GM12891 (cell line): ENCODE results near the gene LRRFIP2. TPM values are rescaled to one million over a fixed set of nuclear protein-coding genes. Genes with fewer than 3 reads are reported as not detected.
"Not testable (repeated sequence)": the region's sequence is repeated elsewhere in the genome, so short reads cannot be mapped to it uniquely, and the experiment has no call there.

Source experiments
- DNase-seq: peaks from one replicate; pipeline ENCODE4 v3.0.0; 2011; ENCODE audit warnings: low spot score; ENCODE audit not compliant: insufficient read length
- FAIRE-seq: peaks from 2 replicates; lab custom pipeline; 2011; peaks lifted over from hg19 to GRCh38; lab: Jason Lieb, UNC
- PAX5 ChIP-seq: IDR thresholded peaks from 2 replicates; pipeline ENCODE4 v1.6.1; 2011; ENCODE audit warnings: low read length, moderate library complexity, mild to moderate bottlenecking; ENCODE audit not compliant: insufficient read depth, severe bottlenecking
- POLR2A ChIP-seq: IDR thresholded peaks from 2 replicates; pipeline ENCODE4 v1.6.1; 2011; ENCODE audit warnings: low read depth, low read length, control low read depth
- POLR2AphosphoS5 ChIP-seq: IDR thresholded peaks from 2 replicates; pipeline ENCODE4 v1.6.1; 2011; ENCODE audit warnings: low read depth, low read length, control low read depth
- POU2F2 ChIP-seq: IDR thresholded peaks from 2 replicates; pipeline ENCODE4 v1.6.1; 2011; ENCODE audit warnings: low read depth, mild to moderate bottlenecking, control low read depth, low read length, moderate library complexity
- SPI1 ChIP-seq: IDR thresholded peaks from 2 replicates; pipeline ENCODE4 v1.6.1; 2011; ENCODE audit warnings: low read depth, low read length, control low read depth
- TAF1 ChIP-seq: IDR thresholded peaks from 2 replicates; pipeline ENCODE4 v1.6.1; 2011; ENCODE audit warnings: low read depth, low read length, control low read depth
- polyA plus RNA-seq: library from polyadenylated mRNA; unstranded; fragments of >200 nt; gene quantifications from one replicate; pipeline ENCODE4 v1.2.1, GENCODE V29; 2012; ENCODE audit warnings: low read depth, missing spikeins, inconsistent platforms; ENCODE audit not compliant: missing spikeins

Gene LRRFIP2
- 15.5 TPM for polyA plus RNA-seq

GRCh38 chr3:37174532-37175126, at the start of gene LRRFIP2:
Gene LRRFIP2, minus strand, starts transcription at chr3:37174582. Its CDS starts 25,599 bp downstream, at chr3:37148983.
- peak; percentile 13 for FAIRE-seq
- DNase-seq: no peak
- peak; percentile 87 for TF ChIP-seq PAX5
- no peak for TF ChIP-seq TAF1
- no peak for TF ChIP-seq SPI1

GRCh38 chr3:37223576-37223975, 49.2 kb upstream of the LRRFIP2 start:
- FAIRE-seq (no peak), DNase-seq (no peak)
- TF ChIP-seq POU2F2: no peak
- TF ChIP-seq POLR2A: no peak
- no peak for TF ChIP-seq TAF1
- TF ChIP-seq POLR2AphosphoS5: no peak
- TF ChIP-seq PAX5: no peak
- no peak for TF ChIP-seq SPI1

- no peak for DNase-seq
Measured at GRCh38 chr3:37223141-37223558, 48.8 kb upstream of the LRRFIP2 start.

GRCh38 chr3:37222542-37222941, 48.2 kb upstream of the LRRFIP2 start:
- not testable (repeated sequence) for DNase-seq, FAIRE-seq

More at GRCh38 chr3:37223141-37223558, 48.8 kb upstream of the LRRFIP2 start:
- no peak for TF ChIP-seq SPI1
- TF ChIP-seq POLR2AphosphoS5: no peak
- TF ChIP-seq PAX5: no peak
- TF ChIP-seq TAF1: no peak
- no peak for TF ChIP-seq POU2F2
- TF ChIP-seq POLR2A: no peak
- no peak for FAIRE-seq

GRCh38 chr3:37221407-37221806, 47.0 kb upstream of the LRRFIP2 start:
- TF ChIP-seq POLR2A: no peak
- DNase-seq: no peak
- FAIRE-seq: no peak

- DNase-seq (no peak), FAIRE-seq (no peak)
- TF ChIP-seq TAF1 (no peak), POLR2AphosphoS5 (no peak), SPI1 (no peak), POU2F2 (no peak), PAX5 (no peak)
Measured at GRCh38 chr3:37219266-37219665, 44.9 kb upstream of the LRRFIP2 start.

GRCh38 chr3:37218206-37218605, 43.8 kb upstream of the LRRFIP2 start:
- no peak for TF ChIP-seq TAF1
- TF ChIP-seq POLR2A: no peak
- TF ChIP-seq PAX5: no peak
- TF ChIP-seq POLR2AphosphoS5: no peak
- DNase-seq: no peak
- no peak for FAIRE-seq

GRCh38 chr3:37217098-37217849, 42.9 kb upstream of the LRRFIP2 start:
- FAIRE-seq: no peak
- no peak for DNase-seq
- no peak for TF ChIP-seq SPI1
- no peak for TF ChIP-seq POLR2AphosphoS5
- TF ChIP-seq PAX5: no peak
- no peak for TF ChIP-seq POU2F2
- TF ChIP-seq POLR2A: no peak
- TF ChIP-seq TAF1: no peak

- TF ChIP-seq SPI1 (no peak), TAF1 (no peak), POLR2A (no peak), POLR2AphosphoS5 (no peak), POU2F2 (no peak), PAX5 (no peak)
- no peak for DNase-seq
- FAIRE-seq: no peak
Measured at GRCh38 chr3:37216597-37217097, 42.3 kb upstream of the LRRFIP2 start.

GRCh38 chr3:37214076-37214475, 39.7 kb upstream of the LRRFIP2 start:
- no peak for FAIRE-seq
- TF ChIP-seq POLR2A (no peak), SPI1 (no peak), TAF1 (no peak), PAX5 (no peak), POU2F2 (no peak)
- no peak for DNase-seq

- FAIRE-seq (no peak), DNase-seq (no peak)
- TF ChIP-seq POLR2A: no peak
- no peak for TF ChIP-seq POU2F2
- no peak for TF ChIP-seq SPI1
- TF ChIP-seq TAF1: no peak
- no peak for TF ChIP-seq PAX5
- TF ChIP-seq POLR2AphosphoS5: no peak
Measured at GRCh38 chr3:37210230-37210629, 35.8 kb upstream of the LRRFIP2 start.

- DNase-seq, FAIRE-seq: not testable (repeated sequence)
Measured at GRCh38 chr3:37208576-37208975, 34.2 kb upstream of the LRRFIP2 start.

- not testable (repeated sequence) for FAIRE-seq, DNase-seq
Measured at GRCh38 chr3:37208008-37208407, 33.6 kb upstream of the LRRFIP2 start.

- not testable (repeated sequence) for FAIRE-seq, DNase-seq
Measured at GRCh38 chr3:37206041-37206440, 31.7 kb upstream of the LRRFIP2 start.
